ENCODE data around the gene DPT.
A peak's percentile ranks its signal among the peaks of the same experiment; 100 is the strongest.
"Not testable (repeated sequence)": the region's sequence is repeated elsewhere in the genome, so short reads cannot be mapped to it uniquely, and the experiment has no call there.

The DPT gene

DNA sequence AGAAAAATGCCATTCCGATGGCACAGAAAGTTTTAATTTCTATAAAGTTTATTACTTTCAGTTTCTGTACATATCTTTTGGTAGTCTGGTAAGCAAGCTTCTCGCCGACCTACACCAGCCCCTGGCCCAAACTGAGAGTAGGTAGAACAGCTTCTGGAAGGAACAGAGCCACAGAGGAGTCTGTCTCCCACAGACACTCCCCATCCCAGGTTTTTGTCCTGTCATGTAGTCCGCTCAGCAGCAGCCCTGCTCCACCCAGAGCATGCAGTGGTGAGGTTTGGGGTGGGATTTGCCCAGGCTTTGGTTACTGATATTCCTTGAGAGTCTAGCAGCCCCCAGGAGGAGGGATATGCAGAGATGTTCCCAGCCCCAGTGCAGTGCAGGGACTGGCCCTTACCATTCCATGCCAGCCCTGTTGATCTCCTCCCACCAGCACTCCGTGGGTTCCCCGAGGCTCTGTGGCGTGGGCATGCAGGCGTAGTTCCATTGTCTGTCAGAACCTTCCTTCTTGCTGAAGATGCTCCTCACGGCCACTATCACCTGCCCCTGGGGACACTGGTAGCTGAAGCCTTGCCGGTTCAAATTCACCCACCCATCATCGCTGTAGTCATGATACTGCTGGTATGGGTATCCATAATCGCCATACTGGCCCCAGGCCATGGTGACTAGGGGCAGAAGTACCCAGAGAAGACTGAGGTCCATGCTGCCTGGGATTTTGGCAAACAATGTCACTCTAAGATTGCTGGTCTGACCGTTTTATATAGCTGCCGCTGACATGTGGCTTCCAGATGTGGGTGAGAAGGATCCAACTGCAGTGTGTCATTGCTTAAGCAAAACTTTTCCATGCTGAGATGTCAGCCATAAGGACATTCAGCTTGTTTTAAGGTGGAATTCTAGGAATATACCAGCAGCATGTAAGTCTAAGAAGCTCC lies at the start of gene DPT:
TSS of gene DPT (minus strand) at position 734 of the 932 bp plus-strand sequence. CDS start at position 702, 32 bp downstream.
- DNase-seq, result no peak

DNA sequence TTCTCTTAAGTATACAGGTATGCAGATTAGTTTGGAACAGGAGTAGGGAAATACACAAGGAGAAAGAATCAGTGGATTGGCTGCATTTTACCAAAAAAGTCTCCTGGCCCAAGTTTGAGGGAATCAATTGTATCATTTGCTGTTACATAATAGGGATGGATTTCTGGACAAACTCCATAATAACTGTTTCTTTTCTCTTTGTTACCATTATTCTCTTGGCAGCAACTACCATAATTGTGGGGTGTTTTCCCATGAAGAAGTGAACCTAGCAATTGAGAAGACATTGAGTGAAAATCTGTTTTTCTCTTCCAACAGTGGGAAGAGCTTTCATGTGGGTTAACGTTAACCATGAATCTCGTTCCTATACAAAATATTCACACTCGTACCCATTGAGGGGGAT lies 46.4 kb upstream of the DPT start:
- DNase-seq, result no peak

DNA sequence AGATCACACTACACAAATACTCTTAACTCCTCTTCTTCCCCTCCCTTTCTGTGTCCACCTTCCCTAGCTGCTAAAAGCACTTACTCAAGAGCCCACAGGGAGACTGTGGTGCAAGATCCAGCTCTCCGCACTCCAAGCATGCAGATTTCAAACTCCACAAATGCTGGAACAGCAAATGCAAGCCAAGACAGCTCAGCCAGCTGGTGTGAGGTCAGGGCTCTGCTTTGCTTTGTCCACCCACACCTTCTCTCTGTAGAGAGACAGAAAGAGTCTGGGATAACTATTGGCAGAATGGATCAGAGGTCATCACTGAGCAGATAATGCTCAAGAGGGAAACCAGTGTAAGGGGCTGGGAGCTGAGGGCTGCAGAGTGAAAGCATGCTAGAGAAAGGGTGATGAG lies 45.2 kb upstream of the DPT start:
- DNase-seq, result no peak

DNA sequence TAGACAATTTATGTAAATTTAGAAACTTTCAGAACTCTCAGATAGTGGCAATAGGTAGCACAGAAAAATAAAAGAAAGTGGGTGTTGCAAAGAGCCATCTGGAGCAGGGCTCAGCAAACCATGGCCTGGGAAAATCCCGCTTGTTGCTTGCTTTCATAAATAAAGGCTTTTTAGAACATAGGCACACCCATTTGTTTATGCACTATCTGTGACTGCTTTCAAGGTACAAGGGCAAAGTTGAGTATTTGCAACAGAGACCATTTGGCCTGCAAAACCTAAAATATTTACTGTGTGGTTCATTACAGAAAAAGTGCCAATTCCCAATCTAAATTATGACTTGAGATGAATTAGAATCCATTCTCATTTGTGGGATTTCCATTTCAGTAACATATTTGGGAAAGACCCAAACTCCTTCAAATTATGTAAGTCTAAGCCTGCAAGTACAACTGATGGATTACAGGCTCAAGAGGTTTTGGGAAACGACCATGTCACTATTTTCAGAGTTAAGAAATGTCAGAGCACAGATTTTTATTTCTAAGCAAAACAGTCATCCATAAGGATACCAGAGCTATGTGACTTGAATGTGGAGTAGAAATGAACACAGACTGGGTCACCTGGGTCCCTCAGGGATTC lies 43.5 kb upstream of the DPT start:
- no peak for DNase-seq

DNA sequence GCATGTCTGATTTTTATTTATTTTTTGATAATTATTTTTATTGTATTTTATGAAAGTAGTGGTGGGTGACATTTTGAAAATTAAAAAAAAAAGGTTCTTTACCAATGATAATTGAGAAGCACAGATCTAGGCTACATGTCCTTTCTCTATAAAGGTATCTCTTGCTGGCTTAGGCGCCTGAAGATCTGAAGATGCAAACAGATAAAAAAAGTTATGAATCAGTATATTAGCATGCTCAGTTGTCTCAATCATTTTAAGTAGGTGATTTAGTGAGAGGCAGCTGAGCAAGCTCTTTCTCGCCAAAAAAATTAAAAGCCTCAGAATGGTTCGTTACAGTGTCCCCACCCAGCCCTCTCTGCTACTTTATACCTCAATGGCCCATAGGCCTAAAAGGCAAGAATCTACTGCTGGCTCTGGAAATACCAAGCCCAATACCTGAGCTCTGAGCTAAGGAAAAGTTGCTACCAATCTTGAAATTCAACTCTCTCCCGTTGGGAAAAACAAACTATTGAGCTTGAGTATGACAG lies 42.2 kb upstream of the DPT start:
- no peak for DNase-seq

DNA sequence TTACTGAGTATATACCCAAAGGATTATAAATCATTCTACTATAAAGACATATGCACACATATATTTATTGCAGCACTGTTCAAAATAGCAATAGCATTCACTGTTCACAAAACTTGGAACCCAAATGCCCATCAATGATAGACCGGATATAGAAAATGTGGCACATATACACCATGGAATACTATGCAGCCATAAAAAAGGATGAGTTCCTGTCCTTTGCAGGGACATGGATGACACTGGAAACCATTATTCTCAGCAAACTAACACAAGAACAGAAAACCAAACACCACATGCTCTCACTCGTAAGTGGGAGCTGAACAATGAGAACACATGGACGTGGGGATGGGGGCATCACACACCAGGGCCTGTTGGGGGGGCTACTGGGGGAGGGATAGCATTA lies 40.9 kb upstream of the DPT start:
- DNase-seq, result not testable (repeated sequence)

DNA sequence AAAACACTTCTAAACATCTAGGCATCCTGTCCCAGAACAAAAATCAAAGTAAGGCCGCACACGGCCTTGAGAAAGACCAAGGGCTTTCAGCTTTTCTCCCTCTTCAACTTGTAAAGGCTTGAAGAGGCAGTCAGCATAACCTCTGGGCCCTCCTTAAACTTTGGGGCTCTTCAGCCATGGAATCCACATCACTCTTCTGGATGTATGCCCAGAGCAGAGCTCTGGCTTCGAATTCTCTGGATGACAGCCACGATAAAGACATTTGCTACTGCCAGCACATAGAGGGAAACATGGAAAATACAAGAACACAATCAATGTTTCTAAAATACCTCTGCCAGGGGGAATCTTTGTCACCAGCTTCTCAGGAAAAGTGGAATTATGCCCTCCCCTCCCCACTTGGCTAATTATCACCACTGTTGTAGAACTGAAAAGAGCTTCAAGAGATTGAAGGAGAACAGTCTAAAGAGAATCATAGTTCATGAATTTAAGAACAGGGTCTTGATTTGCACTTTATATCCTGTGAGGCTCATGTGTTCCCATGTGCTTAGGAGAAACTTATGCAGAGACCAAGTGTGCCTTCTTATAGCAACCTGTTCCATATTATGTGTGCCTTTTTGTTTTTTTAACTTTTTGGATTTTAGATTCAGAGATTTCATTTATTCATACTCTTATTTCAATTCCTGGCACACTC lies 39.0 kb upstream of the DPT start:
- no peak for DNase-seq

DNA sequence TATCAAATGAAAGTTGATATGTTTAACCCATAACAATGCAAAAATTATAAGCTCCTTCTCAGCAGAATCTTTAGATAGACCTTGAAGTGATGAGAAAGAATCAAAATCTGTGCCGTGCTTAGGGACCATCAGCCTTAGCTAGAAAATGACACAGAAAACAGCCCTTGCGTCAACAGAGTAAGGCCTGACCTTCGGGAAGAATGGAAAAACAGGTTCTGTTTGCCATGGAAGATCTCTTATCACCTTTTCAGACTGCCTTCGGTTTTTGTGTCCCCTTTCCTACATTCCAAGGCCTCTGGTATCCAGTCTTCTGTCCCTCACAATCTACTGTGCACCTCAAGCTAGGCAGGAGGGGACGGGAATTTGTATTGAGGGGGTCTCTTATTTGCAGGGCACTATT lies 37.6 kb upstream of the DPT start:
- DNase-seq, result no peak

DNA sequence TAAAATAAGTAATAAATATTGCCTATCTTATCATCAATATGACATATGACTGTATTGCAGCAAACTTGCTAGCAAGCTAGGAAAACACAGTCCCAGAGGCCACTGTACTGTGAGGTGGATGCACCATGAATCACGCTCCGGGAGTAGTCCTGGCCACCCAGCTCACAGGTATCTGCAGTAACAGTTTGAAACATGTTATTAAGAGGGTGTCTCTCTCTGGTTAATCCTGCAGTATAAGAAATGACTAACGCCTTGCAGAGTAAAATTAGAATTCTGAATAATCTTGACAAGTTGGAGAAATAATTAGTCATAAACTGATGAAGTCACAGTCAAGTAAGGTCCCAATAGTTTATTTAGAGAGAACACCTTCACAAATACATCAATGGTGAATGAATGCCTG lies 34.0 kb upstream of the DPT start:
- no peak for DNase-seq

DNA sequence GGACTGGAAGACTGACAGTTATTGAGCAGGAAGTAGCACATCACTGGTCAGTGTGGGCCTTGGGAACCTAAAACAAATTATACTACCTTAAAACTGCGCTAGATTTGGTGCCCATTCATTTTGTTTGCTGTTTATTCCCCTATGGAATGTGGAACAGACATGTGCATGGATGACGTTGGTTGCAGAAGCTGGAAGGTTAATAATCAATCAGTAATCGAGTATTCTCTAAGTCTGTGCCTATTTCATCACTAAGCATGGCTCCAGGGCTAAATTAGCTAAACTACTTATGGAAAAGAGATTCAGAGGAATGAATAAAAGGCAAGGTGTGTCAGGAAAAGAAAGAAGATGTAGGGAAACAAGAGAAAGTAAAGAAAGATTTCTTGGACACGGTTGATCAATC lies 33.5 kb upstream of the DPT start:
- DNase-seq, result no peak

DNA sequence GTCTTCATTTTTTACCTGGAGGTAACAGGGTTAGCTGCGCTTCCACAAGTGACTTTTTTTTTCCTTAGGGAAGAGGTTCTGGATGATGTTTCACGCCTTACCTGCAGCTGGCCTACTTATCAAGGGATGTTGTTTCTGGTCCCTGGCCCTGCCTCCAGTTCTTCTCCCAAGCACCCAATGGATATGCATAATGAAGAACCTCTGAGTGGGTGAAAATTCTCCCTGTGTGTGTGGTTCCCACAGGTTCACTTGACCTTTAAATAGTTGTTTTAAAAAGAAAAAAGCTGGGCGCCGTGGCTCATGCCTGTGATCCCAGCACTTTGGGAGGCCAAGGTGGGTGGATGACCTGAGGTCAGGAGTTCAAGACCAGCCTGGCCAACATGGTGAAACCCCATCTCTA lies 31.8 kb upstream of the DPT start:
- no peak for DNase-seq

DNA sequence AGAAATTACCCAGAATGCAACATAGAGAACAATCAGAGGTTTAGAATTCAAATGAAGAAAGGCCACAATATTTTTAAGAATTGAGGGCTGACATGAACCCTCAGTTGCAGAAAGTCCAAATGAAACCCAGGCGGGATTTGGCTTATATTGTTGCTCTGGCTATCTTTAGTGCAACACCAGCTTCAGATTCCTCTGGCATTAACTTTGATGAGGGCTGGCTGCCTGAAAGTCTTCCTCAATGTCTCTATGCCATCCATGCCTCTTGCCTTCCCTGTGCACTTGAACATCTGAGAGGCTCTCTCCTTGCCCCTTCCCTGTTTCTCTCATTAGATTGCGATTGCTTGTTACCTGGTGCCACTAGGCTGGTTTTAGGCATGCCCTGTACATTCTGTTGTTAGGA lies 31.2 kb upstream of the DPT start:
- DNase-seq, result no peak

DNA sequence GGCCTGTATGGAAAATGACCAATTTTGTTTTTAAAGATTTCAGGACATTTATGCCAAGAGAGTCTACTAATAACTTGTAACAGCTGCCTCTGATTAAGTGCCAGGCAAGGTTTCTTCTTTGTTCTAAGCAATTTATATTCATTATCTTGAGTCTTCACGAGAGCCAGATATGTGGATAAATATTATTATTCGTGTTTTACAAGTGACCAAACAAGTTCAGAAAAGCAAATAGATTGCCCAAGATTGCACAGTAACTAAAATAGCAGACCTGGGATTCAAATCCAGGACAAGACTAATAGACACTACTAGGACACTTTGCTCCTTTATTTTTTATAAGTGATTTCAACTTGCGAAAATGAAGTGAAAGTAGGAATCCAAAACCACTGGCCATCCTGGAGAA lies 30.1 kb upstream of the DPT start:
- no peak for DNase-seq

DNA sequence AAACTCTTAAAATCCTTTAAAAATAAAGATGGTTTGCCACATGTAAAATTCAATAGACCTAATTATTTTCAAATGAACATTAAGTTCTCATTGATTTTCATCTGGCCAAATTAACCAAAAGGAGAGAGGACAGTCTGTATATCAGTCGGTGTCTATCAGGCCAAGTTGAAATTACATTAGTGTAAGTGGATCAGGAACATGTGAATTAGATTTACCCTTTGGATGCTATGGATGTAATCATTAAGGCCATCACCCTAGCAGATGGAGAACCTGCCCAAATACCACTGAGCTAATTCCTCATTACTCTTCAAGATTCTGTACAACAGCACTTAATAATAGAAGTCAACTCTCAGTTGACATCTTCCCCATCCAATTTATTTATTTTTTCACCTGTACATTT lies 29.5 kb upstream of the DPT start:
- DNase-seq, result no peak

DNA sequence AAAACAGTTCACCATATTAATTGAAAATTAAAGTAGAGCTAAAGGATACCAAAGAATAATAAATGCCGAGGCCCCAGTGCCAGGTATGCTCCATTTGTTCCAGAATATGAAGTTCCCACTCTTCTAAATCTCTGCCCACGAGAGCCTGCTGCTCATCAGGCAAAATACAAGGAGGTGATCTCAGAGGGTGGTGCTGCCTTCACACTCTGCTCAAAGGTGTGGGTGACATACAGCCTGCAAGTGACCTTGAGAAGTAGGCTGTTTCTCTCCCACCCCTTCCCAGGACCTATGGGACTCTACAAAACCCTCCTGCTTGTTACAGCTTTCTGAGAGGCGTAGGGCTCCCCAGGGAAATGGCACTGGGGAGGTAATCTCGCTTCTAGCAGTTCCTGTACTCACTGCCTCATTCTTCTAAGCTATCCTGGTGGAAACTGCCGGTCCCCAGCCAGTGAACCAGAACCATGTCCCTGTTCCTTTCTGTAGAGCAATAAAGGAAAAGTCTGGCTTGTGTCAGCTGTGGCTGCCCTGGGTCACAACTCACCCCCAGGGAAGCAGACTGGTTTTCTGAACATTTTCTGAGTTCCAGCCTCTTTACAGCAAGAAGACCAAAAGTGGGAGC lies 26.9 kb upstream of the DPT start:
- DNase-seq, result peak; percentile 13

DNA sequence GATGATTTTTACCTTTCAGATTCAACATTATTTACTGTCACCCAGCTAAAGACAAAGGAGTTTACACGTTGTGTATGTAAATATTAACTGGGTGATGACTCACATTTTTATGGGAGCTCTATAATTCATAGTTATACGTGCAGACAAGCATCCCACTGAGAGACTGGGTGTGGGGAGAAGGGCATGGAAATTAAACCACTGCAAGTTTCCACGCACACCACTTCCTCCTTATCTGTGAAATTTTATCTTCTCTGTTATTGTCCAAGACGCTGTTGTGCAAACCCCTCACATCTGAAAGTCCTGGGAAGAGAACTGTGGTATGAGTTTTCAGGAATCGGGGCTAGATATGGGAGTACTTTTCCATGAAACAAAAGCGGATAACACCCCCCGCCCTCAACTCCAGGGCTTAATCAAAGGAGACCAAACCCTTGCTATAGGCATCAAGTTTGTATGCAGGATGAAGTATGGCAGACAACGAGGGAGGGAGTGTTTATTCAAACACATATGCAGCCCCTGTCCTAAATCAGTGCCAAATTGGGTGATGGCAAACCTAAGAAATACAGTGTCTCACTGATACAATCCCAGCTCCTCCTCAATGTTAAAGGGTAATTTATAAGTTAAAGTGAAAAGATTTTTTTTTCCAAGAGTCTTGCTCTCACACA lies 23.3 kb upstream of the DPT start:
- no peak for DNase-seq

DNA sequence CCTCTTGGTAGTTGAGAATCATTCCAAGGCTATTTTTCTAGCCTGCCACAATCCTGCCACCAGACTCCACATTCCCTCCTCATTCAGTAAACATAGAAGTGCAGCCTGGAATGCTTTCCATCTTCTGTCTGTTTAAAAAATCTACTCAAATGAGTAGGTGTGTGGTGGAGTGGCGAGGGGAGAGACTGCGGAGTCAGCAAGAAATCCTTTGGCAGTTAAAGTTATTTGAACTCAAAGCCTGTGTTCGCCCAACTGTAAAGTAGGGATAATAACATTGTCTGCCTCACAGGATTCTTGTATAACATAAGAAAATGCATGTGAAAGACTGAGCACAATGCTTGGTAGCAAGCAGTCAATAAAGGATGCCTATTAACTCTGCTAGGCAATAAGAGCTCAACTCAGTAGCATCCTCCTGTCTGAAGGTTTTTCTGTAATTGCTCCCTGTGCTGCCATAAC lies 22.2 kb upstream of the DPT start:
- no peak for DNase-seq

DNA sequence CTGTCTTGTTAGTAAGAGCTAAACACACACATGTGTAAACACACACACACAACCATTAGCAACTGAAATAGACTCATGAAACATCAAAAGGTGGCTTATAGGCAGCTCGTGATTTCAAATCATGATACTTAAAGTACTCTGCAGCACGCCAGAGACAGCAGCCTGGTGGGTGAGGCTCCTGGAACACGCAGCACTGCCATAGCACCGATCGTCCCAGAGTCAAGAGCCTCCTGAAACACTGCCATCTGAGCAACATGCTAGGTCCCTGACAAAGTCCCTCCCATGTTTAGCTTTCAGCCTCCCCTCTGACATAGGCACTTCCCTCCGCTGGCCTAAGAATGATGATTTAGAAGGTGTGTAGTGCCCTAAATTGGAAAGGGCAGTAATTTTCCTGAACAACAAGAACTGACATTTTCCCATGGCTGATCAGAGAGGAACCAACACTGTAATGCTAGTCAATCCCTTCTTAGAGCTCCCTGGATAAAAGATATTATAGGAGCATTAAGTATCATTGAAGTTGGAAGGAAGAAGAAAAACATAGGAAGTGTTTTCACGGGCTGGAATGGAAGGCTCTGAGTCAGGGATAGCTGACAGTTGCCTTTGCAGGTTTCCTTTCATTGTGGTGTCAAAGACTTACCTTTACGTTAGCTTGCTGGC lies 14.1 kb upstream of the DPT start:
- no peak for DNase-seq

DNA sequence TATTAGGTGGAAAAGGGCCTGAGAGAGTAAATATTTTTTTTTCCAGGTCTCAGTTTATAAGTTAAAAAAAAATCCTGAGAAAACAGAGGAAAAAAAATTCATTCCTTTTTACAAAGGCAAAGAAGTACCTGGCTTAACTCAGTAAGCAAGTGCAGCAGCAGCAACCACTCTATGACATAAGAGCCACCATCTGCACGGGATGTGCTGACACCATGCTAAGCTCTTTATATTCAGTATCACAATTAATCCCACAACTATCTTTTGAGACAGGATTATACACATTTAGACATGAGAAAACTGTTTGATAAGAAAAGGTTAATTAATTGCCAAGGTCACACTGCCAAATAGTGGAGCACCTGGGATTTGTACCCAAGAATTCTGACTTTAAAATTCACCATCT lies 13.4 kb upstream of the DPT start:
- DNase-seq, result no peak

DNA sequence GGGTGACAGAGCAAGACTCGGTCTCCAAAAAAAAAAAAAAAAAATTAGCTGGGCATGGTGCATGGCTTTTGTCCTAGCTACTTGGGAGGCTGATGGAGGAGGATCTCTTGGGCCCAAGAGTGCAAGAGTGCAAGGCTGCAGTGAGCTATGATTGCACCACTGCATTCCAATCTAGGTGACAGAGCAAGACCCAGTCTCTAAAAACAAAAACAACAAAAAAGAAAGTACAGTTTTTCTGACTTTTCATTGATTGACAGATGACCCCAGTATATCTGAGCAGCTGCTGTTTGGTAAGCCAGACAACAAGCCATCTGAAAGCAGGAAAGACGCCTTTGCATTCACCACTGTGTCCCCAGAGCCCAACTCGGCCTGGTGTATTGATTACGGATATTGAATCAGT lies 10.9 kb upstream of the DPT start:
- DNase-seq, result no peak

DNA sequence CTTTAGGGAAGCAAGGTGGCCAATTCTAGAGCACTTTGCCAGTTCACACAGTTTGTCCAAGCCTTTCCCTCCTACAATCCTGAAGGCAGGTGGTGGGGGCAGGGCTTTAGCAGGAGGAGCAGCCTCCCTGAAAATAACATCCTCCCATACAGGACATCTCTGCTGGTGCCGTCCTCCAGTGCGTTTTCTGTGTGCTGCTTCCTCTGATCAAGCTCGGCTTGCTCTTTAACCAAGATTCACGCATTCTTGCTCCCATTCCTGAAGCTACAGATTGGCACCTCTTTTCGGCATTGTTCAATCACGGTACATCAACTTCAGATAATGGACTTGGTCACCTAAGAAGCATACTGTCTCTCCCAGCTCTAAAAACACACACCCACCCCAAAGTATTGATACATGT lies 7.5 kb upstream of the DPT start:
- no peak for DNase-seq

DNA sequence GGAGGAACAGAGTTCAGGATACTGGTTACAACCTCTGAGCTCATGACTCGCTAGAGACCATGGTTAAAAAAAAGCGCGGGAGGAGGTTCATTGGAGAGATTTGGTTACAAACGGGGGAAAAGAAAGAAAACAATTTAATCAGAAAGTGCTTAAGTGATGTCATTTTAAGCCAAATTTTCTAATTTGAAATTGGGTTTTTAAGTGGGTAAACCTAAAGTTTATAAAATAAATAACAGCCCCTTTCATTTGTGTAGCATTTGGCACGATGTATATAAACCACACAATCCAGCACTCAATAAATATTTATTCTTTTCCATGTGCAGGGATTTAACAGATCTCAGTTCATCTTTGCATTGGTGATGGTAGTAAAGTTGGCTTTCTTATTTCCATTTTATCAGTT lies 7.0 kb upstream of the DPT start:
- no peak for DNase-seq
